HUDEP-2 (cell line): ENCODE measurements around the gene ATF6.
A peak's percentile ranks its signal among the peaks of the same experiment; 100 is the strongest.

Source experiments
- DNase-seq, 76 experiments: peaks; one replicate each; lab custom pipeline; 2025; ENCODE audit not compliant: unreplicated experiment in 76 of 76; lab: John Stamatoyannopoulos, UW

Gene ATF6

GRCh38 chr1:161987303-161987702 lies 221.2 kb downstream of the ATF6 start:
- DNase-seq = no peak

- DNase-seq = no peak
Observed at GRCh38 chr1:161987872-161988271, 221.8 kb downstream of the ATF6 start.

GRCh38 chr1:161988413-161988812 lies 222.3 kb downstream of the ATF6 start:
- DNase-seq = no peak

GRCh38 chr1:161989108-161989507 lies 223.0 kb downstream of the ATF6 start:
- DNase-seq = peak in 2 of 76 experiments; percentile 4 to 15

GRCh38 chr1:161989786-161990185 lies 223.7 kb downstream of the ATF6 start:
- no peak for DNase-seq

GRCh38 chr1:161993576-161993975 lies 227.5 kb downstream of the ATF6 start:
- DNase-seq = no peak

GRCh38 chr1:161994175-161994668 lies 228.1 kb downstream of the ATF6 start:
- DNase-seq = no peak

GRCh38 chr1:161997152-161997551 lies 231.0 kb downstream of the ATF6 start:
- DNase-seq = no peak

- no peak for DNase-seq
Observed at GRCh38 chr1:161998811-161999210, 232.7 kb downstream of the ATF6 start.

GRCh38 chr1:161999301-162000052 lies 233.4 kb downstream of the ATF6 start:
- no peak for DNase-seq

- DNase-seq = no peak
Observed at GRCh38 chr1:162000053-162000420, 233.9 kb downstream of the ATF6 start.

- no peak for DNase-seq
Observed at GRCh38 chr1:162003061-162003829, 237.1 kb downstream of the ATF6 start.

- DNase-seq = no peak
Observed at GRCh38 chr1:162003830-162004215, 237.7 kb downstream of the ATF6 start.

GRCh38 chr1:162004441-162004950 lies 238.4 kb downstream of the ATF6 start:
- DNase-seq = peak in 2 of 76 experiments; percentile 3 to 9

GRCh38 chr1:162006081-162006480 lies 240.0 kb downstream of the ATF6 start:
- DNase-seq = no peak

GRCh38 chr1:162007466-162007865 lies 241.3 kb downstream of the ATF6 start:
- DNase-seq = no peak

GRCh38 chr1:162008799-162009198 lies 242.7 kb downstream of the ATF6 start:
- no peak for DNase-seq

- DNase-seq = no peak
Observed at GRCh38 chr1:162009501-162010174, 243.5 kb downstream of the ATF6 start.

- no peak for DNase-seq
Observed at GRCh38 chr1:162010175-162010506, 244.0 kb downstream of the ATF6 start.

GRCh38 chr1:162011337-162012012 lies 245.4 kb downstream of the ATF6 start:
- no peak for DNase-seq

GRCh38 chr1:162013289-162013688 lies 247.2 kb downstream of the ATF6 start:
- DNase-seq = no peak
